Epithelial cell of esophagus (primary cell): ENCODE results near the gene ADK.

Source experiments
- DNase-seq: peaks from one replicate; pipeline ENCODE4 v3.0.0; 2010; ENCODE audit warnings: low read depth
- H3K4me3 ChIP-seq: 2 replicates; pipeline ENCODE4 v1.5.1; 2011; ENCODE audit warnings: mild to moderate bottlenecking, low read length, control low read depth
- CTCF ChIP-seq: IDR thresholded peaks from 2 replicates; pipeline ENCODE4 v1.5.1; 2011; ENCODE audit warnings: low read depth, mild to moderate bottlenecking, low read length, control low read depth, inconsistent platforms; ENCODE audit not compliant: insufficient read depth; ENCODE audit errors: missing control alignments

The ADK gene

GRCh38 chr10:74658511-74658910, 507.5 kb downstream of the ADK start:
- no peak for DNase-seq
- TF ChIP-seq CTCF: no peak
- H3K4me3 ChIP-seq: no peak overlapping the region

GRCh38 chr10:74662635-74663034, 511.6 kb downstream of the ADK start:
- DNase-seq: no peak
- H3K4me3 ChIP-seq: no peak overlapping the region
- no peak for TF ChIP-seq CTCF

GRCh38 chr10:74669210-74669609, 518.2 kb downstream of the ADK start:
- DNase-seq: no peak
- H3K4me3 ChIP-seq: no peak overlapping the region
- no peak for TF ChIP-seq CTCF

- DNase-seq: no peak
- H3K4me3 ChIP-seq: no peak overlapping the region
- no peak for TF ChIP-seq CTCF
Measured at GRCh38 chr10:74671716-74672115, 520.7 kb downstream of the ADK start.

- no peak for TF ChIP-seq CTCF
Measured at GRCh38 chr10:74672430-74673165, 521.6 kb downstream of the ADK start.

GRCh38 chr10:74674927-74675326, 523.9 kb downstream of the ADK start:
- no peak for TF ChIP-seq CTCF
- no peak for DNase-seq
- no peak overlapping the region for H3K4me3 ChIP-seq

More at GRCh38 chr10:74672430-74673165, 521.6 kb downstream of the ADK start:
- no peak overlapping the region for H3K4me3 ChIP-seq
- DNase-seq: no peak

- DNase-seq: no peak
- no peak for TF ChIP-seq CTCF
Measured at GRCh38 chr10:74675484-74675883, 524.5 kb downstream of the ADK start.

More at GRCh38 chr10:74675484-74675883, 524.5 kb downstream of the ADK start:
- H3K4me3 ChIP-seq: no peak overlapping the region
